GM12872 (cell line): ENCODE data around the gene DNAJC4.

Source experiments
- TF ChIP-seq, protein P1 (sequence below): IDR thresholded peaks from 3 replicates; pipeline ENCODE4 v1.5.1; 2011; ENCODE audit warnings: low read depth, mild to moderate bottlenecking, low read length, moderate library complexity; ENCODE audit not compliant: insufficient read depth

Gene DNAJC4

DNA sequence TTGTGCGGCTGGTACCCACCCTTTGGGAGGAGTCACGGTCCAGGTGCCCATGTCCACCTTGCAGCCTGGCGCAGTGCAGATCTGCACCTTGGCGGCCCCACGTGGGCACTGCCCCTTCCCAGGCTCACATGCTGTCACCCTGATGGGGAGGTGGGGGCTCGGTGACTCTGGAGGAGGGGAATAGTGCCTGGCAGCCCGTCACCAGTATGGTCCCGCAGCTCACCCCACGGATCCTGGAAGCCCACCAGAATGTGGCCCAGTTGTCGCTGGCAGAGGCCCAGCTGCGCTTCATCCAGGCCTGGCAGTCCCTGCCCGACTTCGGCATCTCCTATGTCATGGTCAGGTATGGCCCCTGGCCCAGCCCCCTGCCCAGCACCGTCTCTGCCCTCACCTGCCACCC is 9.6 kb upstream of the DNAJC4 start:
- TF ChIP-seq, protein P1, sequence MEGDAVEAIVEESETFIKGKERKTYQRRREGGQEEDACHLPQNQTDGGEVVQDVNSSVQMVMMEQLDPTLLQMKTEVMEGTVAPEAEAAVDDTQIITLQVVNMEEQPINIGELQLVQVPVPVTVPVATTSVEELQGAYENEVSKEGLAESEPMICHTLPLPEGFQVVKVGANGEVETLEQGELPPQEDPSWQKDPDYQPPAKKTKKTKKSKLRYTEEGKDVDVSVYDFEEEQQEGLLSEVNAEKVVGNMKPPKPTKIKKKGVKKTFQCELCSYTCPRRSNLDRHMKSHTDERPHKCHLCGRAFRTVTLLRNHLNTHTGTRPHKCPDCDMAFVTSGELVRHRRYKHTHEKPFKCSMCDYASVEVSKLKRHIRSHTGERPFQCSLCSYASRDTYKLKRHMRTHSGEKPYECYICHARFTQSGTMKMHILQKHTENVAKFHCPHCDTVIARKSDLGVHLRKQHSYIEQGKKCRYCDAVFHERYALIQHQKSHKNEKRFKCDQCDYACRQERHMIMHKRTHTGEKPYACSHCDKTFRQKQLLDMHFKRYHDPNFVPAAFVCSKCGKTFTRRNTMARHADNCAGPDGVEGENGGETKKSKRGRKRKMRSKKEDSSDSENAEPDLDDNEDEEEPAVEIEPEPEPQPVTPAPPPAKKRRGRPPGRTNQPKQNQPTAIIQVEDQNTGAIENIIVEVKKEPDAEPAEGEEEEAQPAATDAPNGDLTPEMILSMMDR = no peak

DNA sequence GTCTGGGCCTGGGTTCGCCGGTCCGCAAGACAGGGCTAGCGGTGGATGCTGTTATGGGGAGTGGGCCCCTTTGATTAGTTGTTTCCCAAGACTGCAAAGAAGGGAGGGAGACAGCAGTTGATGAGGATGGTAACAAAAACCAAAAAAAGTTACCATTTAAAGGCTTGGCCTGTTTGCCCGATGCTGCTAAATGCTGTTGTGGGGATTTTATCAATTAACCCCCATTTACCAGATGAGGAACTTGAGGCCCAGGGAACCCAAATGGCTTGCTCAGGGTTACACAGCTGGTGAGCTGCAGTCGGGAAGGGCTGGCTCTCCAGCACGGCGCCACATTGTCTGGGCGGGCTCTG is 7.7 kb upstream of the DNAJC4 start:
- TF ChIP-seq, protein P1 = no peak

DNA sequence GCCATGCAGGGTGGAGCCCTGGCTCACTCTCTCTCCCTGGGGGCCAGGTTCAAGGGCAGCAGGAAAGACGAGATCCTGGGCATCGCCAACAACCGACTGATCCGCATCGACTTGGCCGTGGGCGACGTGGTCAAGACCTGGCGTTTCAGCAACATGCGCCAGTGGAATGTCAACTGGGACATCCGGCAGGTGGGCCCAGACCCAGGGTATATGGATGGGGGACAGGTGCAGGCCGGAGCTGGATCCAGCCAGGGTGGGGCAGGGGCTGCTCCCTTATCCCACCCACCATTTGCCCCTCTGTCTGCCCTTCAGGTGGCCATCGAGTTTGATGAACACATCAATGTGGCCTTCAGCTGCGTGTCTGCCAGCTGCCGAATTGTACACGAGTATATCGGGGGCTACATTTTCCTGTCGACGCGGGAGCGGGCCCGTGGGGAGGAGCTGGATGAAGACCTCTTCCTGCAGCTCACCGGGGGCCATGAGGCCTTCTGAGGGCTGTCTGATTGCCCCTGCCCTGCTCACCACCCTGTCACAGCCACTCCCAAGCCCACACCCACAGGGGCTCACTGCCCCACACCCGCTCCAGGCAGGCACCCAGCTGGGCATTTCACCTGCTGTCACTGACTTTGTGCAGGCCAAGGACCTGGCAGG is 7.2 kb upstream of the DNAJC4 start:
- TF ChIP-seq, protein P1 = no peak

DNA sequence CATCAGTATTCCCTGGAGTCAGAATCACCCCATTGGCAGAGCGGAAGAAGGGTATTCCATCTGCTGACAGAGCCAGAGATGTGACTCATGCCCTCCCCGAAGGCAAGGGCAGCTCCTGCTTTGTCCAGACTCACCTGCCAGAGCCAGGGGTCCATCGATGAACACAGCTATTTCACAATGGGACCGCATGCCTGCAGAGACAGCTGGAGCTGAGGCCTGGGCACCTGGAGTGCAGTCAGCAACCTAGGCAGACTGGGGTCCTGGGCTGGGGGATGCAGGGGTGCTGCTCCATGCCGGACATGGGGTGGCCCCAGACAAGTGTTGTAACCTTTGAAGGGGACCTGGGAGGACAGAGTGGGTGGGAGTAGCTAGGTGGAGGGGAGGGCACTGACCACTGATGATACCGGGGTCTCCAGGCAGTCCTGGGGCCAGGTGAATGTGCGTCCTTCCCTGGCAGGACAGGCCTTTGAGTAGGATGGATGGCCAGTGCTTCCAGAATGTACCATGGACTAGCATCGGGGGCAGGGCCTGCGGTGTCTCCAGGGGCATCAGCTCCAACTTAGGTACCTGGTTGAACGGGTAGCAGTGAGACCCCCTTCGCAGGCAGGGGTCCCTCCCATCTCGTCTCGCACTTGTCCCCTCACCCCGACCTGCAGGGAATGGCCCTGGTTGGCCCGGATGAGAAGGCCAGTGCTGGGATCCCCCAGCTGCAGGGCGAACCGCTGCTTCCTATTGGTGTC is 6.0 kb upstream of the DNAJC4 start:
- TF ChIP-seq, protein P1 = no peak

DNA sequence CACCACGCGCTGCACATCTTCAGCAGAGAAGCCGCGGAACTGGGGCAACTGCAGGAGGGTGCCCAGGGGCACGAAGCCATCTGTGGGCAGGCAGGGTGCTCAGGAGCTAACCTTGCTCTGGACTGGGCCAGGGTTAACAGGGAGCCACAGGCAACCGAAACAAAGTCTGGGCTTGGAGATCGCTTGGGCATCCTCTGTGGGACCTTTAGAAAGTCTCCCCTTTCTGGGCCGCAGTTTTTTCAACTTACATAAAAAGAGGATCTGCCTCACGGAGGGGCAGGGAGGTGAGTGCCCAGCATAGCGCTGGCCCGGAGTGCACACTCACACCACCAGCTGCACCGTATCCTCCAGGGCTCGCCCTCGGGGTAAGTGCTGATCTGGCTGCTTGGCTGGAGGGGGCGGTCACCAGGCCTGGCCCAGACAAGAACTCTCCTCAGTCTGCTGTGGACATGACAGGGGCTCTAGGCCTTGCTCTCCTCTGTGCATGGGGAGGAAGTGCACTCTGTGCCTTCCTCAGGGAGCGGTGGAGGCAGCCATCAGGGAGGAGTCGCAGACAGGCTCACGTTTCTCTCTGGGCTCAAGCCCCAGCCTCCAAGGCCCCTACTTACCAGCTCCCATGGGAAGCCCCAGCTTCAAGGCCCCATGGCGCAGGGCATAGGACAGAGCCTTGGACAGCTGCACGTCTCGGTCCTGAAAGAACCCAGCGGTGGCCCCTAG is 5.3 kb upstream of the DNAJC4 start:
- TF ChIP-seq, protein P1 = no peak

DNA sequence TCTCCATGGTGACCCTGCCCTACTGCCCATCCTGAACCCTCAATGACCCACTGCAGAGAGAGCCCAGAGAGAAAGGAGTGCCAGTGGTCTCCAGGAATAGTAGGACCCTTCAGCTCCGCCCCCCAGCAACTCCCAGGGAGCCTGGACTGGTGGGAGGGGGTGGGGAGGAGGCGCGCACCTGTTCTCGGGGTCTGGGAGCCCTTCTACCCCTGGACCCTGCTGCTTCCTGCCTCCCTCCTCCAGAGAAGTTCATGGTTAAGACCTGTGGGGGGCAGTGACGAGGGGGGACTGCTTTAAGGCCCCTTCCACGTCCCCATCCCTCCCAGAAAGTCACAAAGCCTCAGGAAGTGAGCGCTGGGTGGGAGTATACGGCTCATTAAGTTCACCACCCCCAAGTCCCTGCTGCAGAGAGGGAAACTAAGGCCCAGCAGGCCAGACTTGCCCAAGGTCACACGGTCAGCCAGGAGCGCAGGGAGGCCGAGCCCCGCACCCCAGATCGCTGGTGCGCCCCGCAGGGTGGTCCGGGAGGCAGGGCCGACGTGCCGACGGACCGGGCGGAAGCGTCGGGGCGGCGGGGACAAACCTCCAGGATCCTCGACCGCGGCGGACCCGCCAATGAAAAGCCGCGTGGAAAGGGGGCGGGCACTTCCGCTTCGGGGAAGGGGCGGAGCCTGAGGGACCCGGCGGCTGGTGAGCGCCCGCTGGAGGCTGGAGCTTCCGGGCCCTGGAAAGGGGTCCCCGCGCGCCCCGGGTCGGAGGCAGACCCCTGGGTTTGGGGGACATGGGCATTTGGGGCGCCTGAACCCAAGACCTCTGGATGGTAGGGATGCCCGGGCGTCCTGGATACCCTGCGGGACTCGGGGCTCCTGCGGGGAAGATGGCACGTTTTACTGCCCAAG is 4.5 kb upstream of the DNAJC4 start, which contains the start of the genes NUDT22 and TRPT1:
TSS of gene NUDT22 (plus strand) at position 667 of the 899 bp plus-strand sequence. CDS start 379 bp downstream, outside the sequence.
TSS of gene TRPT1 (minus strand) at position 579 of the 899 bp plus-strand sequence. CDS start at position 253, 326 bp downstream.
- TF ChIP-seq, protein P1 = peak; percentile 58
